ENCODE measurements around the gene BCL2. TPM values are rescaled to one million over a fixed set of nuclear protein-coding genes. Genes with fewer than 3 reads are reported as not detected.

Gene BCL2
- total RNA-seq, 4 donors from 2014 or later = 14.3 to 34.8 (median 23.5) TPM

DNA sequence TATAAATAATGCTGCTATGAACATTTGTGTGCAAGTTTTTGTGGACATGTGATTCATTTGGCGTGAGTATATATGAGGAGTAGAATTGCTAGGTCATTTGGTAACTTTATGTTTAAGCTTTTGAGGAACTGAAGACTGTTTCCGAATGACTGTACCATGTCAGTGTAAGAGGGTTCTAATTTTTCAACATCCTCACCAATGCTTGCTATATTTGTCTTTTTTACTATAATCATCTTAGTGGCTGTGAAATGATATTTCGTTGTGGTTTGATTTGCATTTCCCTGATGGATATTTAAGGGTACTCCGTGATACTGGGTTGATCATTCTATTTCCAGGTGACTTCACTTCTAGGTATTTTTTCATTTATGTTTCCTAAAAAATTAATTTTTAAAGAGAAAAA, 241.1 kb downstream of the BCL2 start:
- Histone ChIP-seq H3K36me3 (no peaks in the 10 kb centered on the region), H3K27me3 (no peaks in the 10 kb centered on the region), H3K4me1 (peaks cover 0 to 14% (median 2%) of the 10 kb centered on the region in 4 donors), H3K4me3 (no peak overlapping the region), H3K9me3 (no peaks in the 10 kb centered on the region), H3K27ac (no peak overlapping the region)
- in situ Hi-C loops (cut with MboI; ENCODE audit: low pct_ligation_motif_present in 1 of 4, low pct_unique_long_range_greater_than_20kb in 1 of 4, low sequenced_read_pairs in 3 of 4) = no loop called here
- DNase-seq = no peak
- intact Hi-C loops (cut with DNase I; ENCODE audit: low total_unique reads) = no loop called here
- WGBS, 2 donors (ENCODE audit: low coverage in 1 of 2) = 77 to 90% methylated on average over 4 of the region's 4 CpGs
- no peak for TF ChIP-seq POLR2A (IDR thresholded peaks at IDR 0.05)
- TF ChIP-seq, protein P1, sequence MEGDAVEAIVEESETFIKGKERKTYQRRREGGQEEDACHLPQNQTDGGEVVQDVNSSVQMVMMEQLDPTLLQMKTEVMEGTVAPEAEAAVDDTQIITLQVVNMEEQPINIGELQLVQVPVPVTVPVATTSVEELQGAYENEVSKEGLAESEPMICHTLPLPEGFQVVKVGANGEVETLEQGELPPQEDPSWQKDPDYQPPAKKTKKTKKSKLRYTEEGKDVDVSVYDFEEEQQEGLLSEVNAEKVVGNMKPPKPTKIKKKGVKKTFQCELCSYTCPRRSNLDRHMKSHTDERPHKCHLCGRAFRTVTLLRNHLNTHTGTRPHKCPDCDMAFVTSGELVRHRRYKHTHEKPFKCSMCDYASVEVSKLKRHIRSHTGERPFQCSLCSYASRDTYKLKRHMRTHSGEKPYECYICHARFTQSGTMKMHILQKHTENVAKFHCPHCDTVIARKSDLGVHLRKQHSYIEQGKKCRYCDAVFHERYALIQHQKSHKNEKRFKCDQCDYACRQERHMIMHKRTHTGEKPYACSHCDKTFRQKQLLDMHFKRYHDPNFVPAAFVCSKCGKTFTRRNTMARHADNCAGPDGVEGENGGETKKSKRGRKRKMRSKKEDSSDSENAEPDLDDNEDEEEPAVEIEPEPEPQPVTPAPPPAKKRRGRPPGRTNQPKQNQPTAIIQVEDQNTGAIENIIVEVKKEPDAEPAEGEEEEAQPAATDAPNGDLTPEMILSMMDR (IDR thresholded peaks at IDR 0.05) = no peak
- no peak for TF ChIP-seq POLR2AphosphoS5 (IDR thresholded peaks at IDR 0.05)

- Histone ChIP-seq H3K9me3 (no peaks in the 10 kb centered on the region), H3K4me3 (peak overlapping the region; percentile 22 to 58 (median 41)), H3K27ac (peak overlapping the region; percentile 67 to 88 (median 82)), H3K27me3 (no peaks in the 10 kb centered on the region), H3K4me1 (peaks cover 0 to 26% (median 2%) of the 10 kb centered on the region in 4 donors), H3K36me3 (no peaks in the 10 kb centered on the region)
- intact Hi-C loops (cut with DNase I; ENCODE audit: low total_unique reads) = loop anchor here (5.0 kb wide), 1 partner anchor 288 kb away; no protein-coding TSS in a partner anchor
- peak; percentile 79 for DNase-seq
- no peak for TF ChIP-seq EP300 (IDR thresholded peaks at IDR 0.05; ENCODE audit: low read depth)
- peak; percentile 30 for TF ChIP-seq POLR2A (IDR thresholded peaks at IDR 0.05)
- TF ChIP-seq POLR2AphosphoS5 (IDR thresholded peaks at IDR 0.05) = peak in 2 of 3 donors; percentile 9 to 45
- TF ChIP-seq, protein P1 (IDR thresholded peaks at IDR 0.05) = no peak
- WGBS, 2 donors (ENCODE audit: low coverage in 1 of 2) = 2 to 13% methylated on average over 8 to 18 of the region's 19 CpGs
- in situ Hi-C loops (cut with MboI; ENCODE audit: low pct_ligation_motif_present in 1 of 4, low pct_unique_long_range_greater_than_20kb in 1 of 4, low sequenced_read_pairs in 3 of 4) = no loop called here
Observed at GRCh38 chr18:63074981-63075404, 244.6 kb downstream of the BCL2 start.

DNA sequence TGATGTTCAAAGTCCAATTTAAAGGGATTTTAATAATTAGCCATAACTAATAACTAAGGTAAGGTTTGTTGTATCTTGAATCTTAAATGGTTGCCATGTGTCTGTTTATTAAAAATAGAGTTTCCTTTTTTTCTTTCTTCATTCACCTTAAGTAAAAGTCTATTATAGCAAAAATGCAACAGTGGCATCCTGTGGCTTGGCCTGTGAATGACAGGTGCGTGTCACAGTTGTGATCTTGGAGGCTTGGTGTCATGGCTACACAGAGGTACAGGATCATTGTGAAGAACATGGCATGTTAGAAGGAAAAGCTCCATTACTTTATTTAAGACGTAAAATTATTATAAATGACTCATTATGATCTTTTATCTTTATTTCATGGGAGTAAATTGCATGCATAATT, 246.1 kb downstream of the BCL2 start:
- Histone ChIP-seq H3K27ac (no peak overlapping the region), H3K4me3 (no peak overlapping the region), H3K27me3 (no peaks in the 10 kb centered on the region), H3K36me3 (no peaks in the 10 kb centered on the region), H3K4me1 (peaks cover 0 to 26% (median 2%) of the 10 kb centered on the region in 4 donors), H3K9me3 (no peaks in the 10 kb centered on the region)
- 72 to 75% methylated on average over 2 of the region's 2 CpGs for whole genome bisulfite sequencing, 2 donors (ENCODE audit: low coverage in 1 of 2)
- intact Hi-C loops (cut with DNase I; ENCODE audit: low total_unique reads) (loop anchor here (5.0 kb wide), 1 partner anchor 286 kb away; no protein-coding TSS in a partner anchor), in situ Hi-C loops (cut with MboI; ENCODE audit: low pct_ligation_motif_present in 1 of 4, low pct_unique_long_range_greater_than_20kb in 1 of 4, low sequenced_read_pairs in 3 of 4) (no loop called here)
- DNase-seq = no peak
- TF ChIP-seq POLR2AphosphoS5 (IDR thresholded peaks at IDR 0.05) (no peak), POLR2A (IDR thresholded peaks at IDR 0.05) (no peak), EP300 (IDR thresholded peaks at IDR 0.05; ENCODE audit: low read depth) (no peak)
- TF ChIP-seq, protein P1 (IDR thresholded peaks at IDR 0.05) = peak in 4 of 5 experiments; percentile 14 to 26 (median 18)

Small RNA genes lying within 50 kb of the gene (small RNA-seq; reads per million reads assigned to genes)
- gene AC022726.1 = 0 reads per million in 4 donors

Other genes starting within 250 kb of the BCL2 start
- 10 to 100 TPM; 13.1 to 37.2 (median 28.3) TPM for gene KDSR, start 47.4 kb upstream of the BCL2 start, total RNA-seq
- 100 to 1,000 TPM in 1 of 4 donors, 10 to 100 TPM in 3; 40.4 to 122 (median 63.3) TPM for gene VPS4B, start 102.7 kb upstream of the BCL2 start, total RNA-seq
- 1 to 10 TPM in 3 of 4 donors, under 1 TPM in 1; 0.79 to 3.6 (median 1.2) TPM for gene SERPINB5, start 157.2 kb upstream of the BCL2 start, total RNA-seq
- gene SERPINB12, start 222.6 kb upstream of the BCL2 start, total RNA-seq = not detected

Data from transverse colon (tissue), 4 donors.